Mesenchymal stem cell (in vitro differentiated cells and primary cell): ENCODE results near the gene SIRT6.
"Not testable (repeated sequence)": the region's sequence is repeated elsewhere in the genome, so short reads cannot be mapped to it uniquely, and the experiment has no call there.

Experiments
- DNase-seq: peaks from one replicate; pipeline ENCODE4 v3.0.0-alpha.2; 2013
- H2AFZ ChIP-seq: one replicate; pipeline ENCODE4 v1.6.1; 2013; ENCODE audit warnings: low read depth, mild to moderate bottlenecking, control low read depth, inconsistent platforms, low read length, moderate library complexity
- H2AK5ac ChIP-seq: 2 replicates; pipeline ENCODE4 v1.6.1; 2013; ENCODE audit warnings: low read length, moderate library complexity, mild to moderate bottlenecking, inconsistent platforms; ENCODE audit not compliant: severe bottlenecking
- H2BK120ac ChIP-seq: one replicate; pipeline ENCODE4 v1.6.1; 2013; ENCODE audit warnings: low read depth, mild to moderate bottlenecking, inconsistent platforms, low read length, moderate library complexity
- H2BK12ac ChIP-seq, 2 experiments: one replicate each; pipeline ENCODE4 v1.6.1; 2013; ENCODE audit warnings: inconsistent platforms in 2 of 2, low read length in 2 of 2, mild to moderate bottlenecking in 2 of 2, moderate library complexity in 2 of 2, control low read depth in 1 of 2
- H2BK15ac ChIP-seq: one replicate; pipeline ENCODE4 v1.6.1; 2013; ENCODE audit warnings: mild to moderate bottlenecking, low read depth, inconsistent platforms; ENCODE audit not compliant: poor library complexity, severe bottlenecking
- H2BK5ac ChIP-seq: 2 replicates; pipeline ENCODE4 v1.6.1; 2013; ENCODE audit warnings: low read depth, mild to moderate bottlenecking, low read length, control low read depth, inconsistent platforms; ENCODE audit not compliant: poor library complexity, severe bottlenecking
- H3K14ac ChIP-seq, 2 experiments: one replicate each; pipeline ENCODE4 v1.6.1; 2013; ENCODE audit warnings: inconsistent platforms in 2 of 2, low read length in 2 of 2, control low read depth in 1 of 2, mild to moderate bottlenecking in 1 of 2, moderate library complexity in 1 of 2
- H3K18ac ChIP-seq, 2 experiments: one replicate each; pipeline ENCODE4 v1.6.1; 2013; ENCODE audit warnings: inconsistent platforms in 2 of 2, low read length in 2 of 2, control low read depth in 1 of 2, low read depth in 1 of 2, mild to moderate bottlenecking in 1 of 2
- H3K23ac ChIP-seq, 2 experiments: one replicate each; pipeline ENCODE4 v1.6.1; 2013; ENCODE audit warnings: inconsistent platforms in 2 of 2, low read length in 2 of 2, mild to moderate bottlenecking in 2 of 2, moderate library complexity in 2 of 2, control low read depth in 1 of 2
- H3K27ac ChIP-seq: 2 replicates; pipeline ENCODE4 v1.5.1; 2013; ENCODE audit warnings: mild to moderate bottlenecking, moderate library complexity, low read length, control low read depth, inconsistent platforms; ENCODE audit not compliant: poor library complexity, severe bottlenecking
- H3K27me3 ChIP-seq, 2 experiments: 2 replicates each; pipeline versions ENCODE4 v1.6.1 to v1.7.0; 2013; ENCODE audit warnings: low read length in 2 of 2, mild to moderate bottlenecking in 2 of 2, moderate library complexity in 2 of 2, control low read depth in 1 of 2, inconsistent platforms in 1 of 2; ENCODE audit not compliant: control insufficient read depth in 1 of 2, insufficient read depth in 1 of 2
- H3K36me3 ChIP-seq, 2 experiments: 2 replicates each; pipeline versions ENCODE4 v1.6.1 to v1.7.0; 2013; ENCODE audit warnings: low read length in 2 of 2, control low read depth in 1 of 2, inconsistent platforms in 1 of 2, low read depth in 1 of 2, mild to moderate bottlenecking in 1 of 2; ENCODE audit not compliant: insufficient read depth in 2 of 2, control insufficient read depth in 1 of 2
- H3K4ac ChIP-seq, 2 experiments: one replicate each; pipeline ENCODE4 v1.6.1; 2013; ENCODE audit warnings: inconsistent platforms in 2 of 2, low read length in 2 of 2, mild to moderate bottlenecking in 2 of 2, moderate library complexity in 2 of 2, control low read depth in 1 of 2, low read depth in 1 of 2
- H3K4me1 ChIP-seq: 2 replicates; pipeline ENCODE4 v1.6.1; 2013; ENCODE audit warnings: low read depth, low read length, control low read depth; ENCODE audit not compliant: control insufficient read depth, insufficient read depth
- H3K4me2 ChIP-seq: 2 replicates; pipeline ENCODE4 v1.6.1; 2013; ENCODE audit warnings: low read length, mild to moderate bottlenecking, inconsistent platforms; ENCODE audit not compliant: poor library complexity, severe bottlenecking
- H3K4me3 ChIP-seq, 2 experiments: 2 replicates each; pipeline versions ENCODE4 v1.5.1 to v1.7.0; 2013; ENCODE audit warnings: low read length in 2 of 2, mild to moderate bottlenecking in 2 of 2, control low read depth in 1 of 2, low read depth in 1 of 2; ENCODE audit not compliant: insufficient read depth in 1 of 2
- H3K79me1 ChIP-seq: replicated peaks from 2 replicates; pipeline ENCODE4 v1.6.1; 2013; ENCODE audit warnings: mild to moderate bottlenecking, control low read depth, low read length, inconsistent platforms; ENCODE audit not compliant: poor library complexity, severe bottlenecking
- H3K9ac ChIP-seq: 2 replicates; pipeline ENCODE4 v1.7.0; 2013; ENCODE audit warnings: mild to moderate bottlenecking, low read length, moderate library complexity
- H3K9me3 ChIP-seq: 2 replicates; pipeline ENCODE4 v1.7.0; 2013; ENCODE audit warnings: mild to moderate bottlenecking, low read length; ENCODE audit not compliant: control insufficient read depth
- H4K8ac ChIP-seq: one replicate; pipeline ENCODE4 v1.6.1; 2013; ENCODE audit warnings: inconsistent platforms, mild to moderate bottlenecking, low read length, moderate library complexity
- H4K91ac ChIP-seq: one replicate; pipeline ENCODE4 v1.6.1; 2013; ENCODE audit warnings: mild to moderate bottlenecking, low read length, inconsistent platforms
- WGBS: methylation state at CpG from one replicate; pipeline ENCODE4 v1.1.7; 2013; ENCODE audit warnings: mixed read lengths; 5-methylcytosine and 5-hydroxymethylcytosine counted together

SIRT6 gene

GRCh38 chr19:4130744-4131438 lies 51.5 kb downstream of the SIRT6 start:
- Histone ChIP-seq H3K23ac (no peak overlapping the region), H2AFZ (no peak overlapping the region), H3K36me3 (no peaks in the 10 kb centered on the region), H2AK5ac (no peak overlapping the region), H3K9ac (peak overlapping the region; percentile 78), H3K4me3 (no peak overlapping the region), H4K8ac (peak overlapping the region; percentile 15), H3K9me3 (no peaks in the 10 kb centered on the region), H3K27me3 (no peaks in the 10 kb centered on the region), H4K91ac (no peak overlapping the region), H3K4me2 (peak overlapping the region; percentile 10), H2BK12ac (no peak overlapping the region), H2BK120ac (no peak overlapping the region), H3K79me1 (no peaks in the 10 kb centered on the region), H2BK15ac (no peak overlapping the region), H3K18ac (peak overlapping the region; percentile 37 to 43), H3K4ac (no peak overlapping the region), H3K14ac (no peak overlapping the region), H3K4me1 (peaks cover 6% of the 10 kb centered on the region), H3K27ac (peak overlapping the region; percentile 93), H2BK5ac (no peak overlapping the region)
- DNase-seq: peak; percentile 91
- whole genome bisulfite sequencing: 32% methylated on average over 7 of the region's 8 CpGs

GRCh38 chr19:4129050-4129449 lies 53.3 kb downstream of the SIRT6 start:
- H3K27ac ChIP-seq, H3K79me1 ChIP-seq, H3K27me3 ChIP-seq, H3K9ac ChIP-seq, H3K4ac ChIP-seq, H3K4me2 ChIP-seq, H3K4me3 ChIP-seq, H3K14ac ChIP-seq, H2BK5ac ChIP-seq, H3K36me3 ChIP-seq, H2AK5ac ChIP-seq, H2BK12ac ChIP-seq, H4K8ac ChIP-seq, H4K91ac ChIP-seq, H3K18ac ChIP-seq, H2BK15ac ChIP-seq, H2AFZ ChIP-seq, H2BK120ac ChIP-seq, H3K23ac ChIP-seq, H3K9me3 ChIP-seq, H3K4me1 ChIP-seq: not testable (repeated sequence)
- DNase-seq: peak; percentile 45
- WGBS: 100% methylated on average over 3 of the region's 7 CpGs

- not testable (repeated sequence) for H2BK5ac ChIP-seq, H2BK120ac ChIP-seq, H4K8ac ChIP-seq, H2BK12ac ChIP-seq, H3K9ac ChIP-seq, H2BK15ac ChIP-seq, H2AK5ac ChIP-seq, H3K4me3 ChIP-seq, H3K14ac ChIP-seq, H3K79me1 ChIP-seq, H3K27ac ChIP-seq, H3K4me2 ChIP-seq, H3K23ac ChIP-seq, H3K9me3 ChIP-seq, H4K91ac ChIP-seq, H3K36me3 ChIP-seq, H3K4ac ChIP-seq, DNase-seq, H2AFZ ChIP-seq, H3K18ac ChIP-seq, H3K27me3 ChIP-seq
- 88% methylated on average over 4 of the region's 4 CpGs for WGBS
- peaks cover 16% of the 10 kb centered on the region for H3K4me1 ChIP-seq
Measured at GRCh38 chr19:4127322-4127721, 55.0 kb downstream of the SIRT6 start.

GRCh38 chr19:4124638-4125037 lies 57.7 kb downstream of the SIRT6 start:
- H3K4ac ChIP-seq: no peak overlapping the region
- peak overlapping the region; percentile 85 for H4K8ac ChIP-seq
- no peak overlapping the region for H3K27ac ChIP-seq
- H3K9ac ChIP-seq: peak overlapping the region; percentile 97
- no peak overlapping the region for H2AK5ac ChIP-seq
- H3K4me1 ChIP-seq: peaks cover 23% of the 10 kb centered on the region
- H3K9me3 ChIP-seq: no peaks in the 10 kb centered on the region
- H2AFZ ChIP-seq: no peak overlapping the region
- peak overlapping the region; percentile 98 for H3K4me2 ChIP-seq
- 43% methylated on average over 8 of the region's 8 CpGs for WGBS
- peak overlapping the region in 1 of 2 experiments; percentile 21 for H3K18ac ChIP-seq
- DNase-seq: no peak
- no peak overlapping the region for H4K91ac ChIP-seq
- H2BK15ac ChIP-seq: no peak overlapping the region
- peaks cover 3 to 15% of the 10 kb centered on the region in 2 experiments for H3K36me3 ChIP-seq
- no peak overlapping the region for H3K14ac ChIP-seq
- no peak overlapping the region for H3K23ac ChIP-seq
- H3K79me1 ChIP-seq: peaks cover 5% of the 10 kb centered on the region
- no peak overlapping the region for H2BK120ac ChIP-seq
- no peak overlapping the region for H2BK5ac ChIP-seq
- H2BK12ac ChIP-seq: peak overlapping the region in 1 of 2 experiments; percentile 54
- no peaks in the 10 kb centered on the region for H3K27me3 ChIP-seq
- H3K4me3 ChIP-seq: peak overlapping the region in 1 of 2 experiments; percentile 98
